ENCODE measurements around the gene GNG14. TPM values are rescaled to one million over a fixed set of nuclear protein-coding genes. Genes with fewer than 3 reads are reported as not detected.
"Not testable (repeated sequence)": the region's sequence is repeated elsewhere in the genome, so short reads cannot be mapped to it uniquely, and the experiment has no call there.

GNG14 gene
- total RNA-seq, 1 donor from 2014 or later, result not detected

DNA sequence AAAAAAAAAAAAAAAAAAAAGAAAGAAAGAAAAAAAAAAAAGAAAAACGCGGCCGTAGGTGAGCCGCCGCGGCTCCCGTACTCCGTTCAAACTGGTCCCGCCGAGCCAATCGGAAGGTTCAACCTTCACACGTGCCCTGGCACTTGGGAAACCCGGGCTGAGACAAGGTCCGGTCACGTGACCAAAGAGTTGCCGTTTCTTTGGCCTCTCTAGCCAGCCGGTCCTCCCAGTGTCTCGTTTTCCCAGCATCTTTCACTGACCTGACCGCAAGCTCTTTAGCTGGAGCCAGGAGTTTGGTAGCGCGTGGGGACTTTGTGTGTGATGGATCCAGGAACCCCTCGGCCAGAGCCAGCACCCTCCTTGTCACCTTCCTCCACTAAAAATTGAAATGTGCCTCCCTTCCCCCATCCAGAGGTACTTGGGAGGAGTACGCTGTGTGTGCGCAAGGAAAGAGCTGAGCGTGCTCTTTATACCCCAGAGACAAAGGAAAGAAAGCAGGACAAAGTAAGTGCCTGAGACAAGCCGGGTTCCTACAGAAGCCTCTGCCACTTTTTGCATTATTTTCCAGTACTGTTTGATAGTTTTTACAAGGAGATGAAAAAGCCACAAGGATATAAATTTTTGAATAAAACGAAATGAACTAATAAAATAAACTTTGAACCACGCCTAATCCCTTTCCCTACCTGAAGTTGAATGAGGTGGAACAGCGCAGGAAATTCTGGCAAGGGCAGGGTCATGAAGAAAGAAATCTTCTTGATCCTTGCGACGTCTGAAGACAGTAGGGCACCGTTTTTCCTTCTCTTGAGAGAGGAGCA is 35.0 kb downstream of the GNG14 start:
- peak overlapping the region; percentile 89 for H3K4me3 ChIP-seq (ENCODE audit: low read depth, low read length)
- TF ChIP-seq CTCF (IDR thresholded peaks at IDR 0.05; ENCODE audit: insufficient read depth, low read length, poor library complexity, severe bottlenecking), result no peak
- no peaks in the 10 kb centered on the region for H3K27me3 ChIP-seq (ENCODE audit: control insufficient read depth, insufficient read depth, low read length)
- peak; percentile 96 for DNase-seq (ENCODE audit: low read depth)
- H3K36me3 ChIP-seq (ENCODE audit: control insufficient read depth, insufficient read depth, low read length), result peaks cover 4% of the 10 kb centered on the region

GRCh38 chr19:12723381-12723640 is 35.5 kb downstream of the GNG14 start:
- TF ChIP-seq CTCF (IDR thresholded peaks at IDR 0.05; ENCODE audit: insufficient read depth, low read length, poor library complexity, severe bottlenecking), result no peak
- H3K27me3 ChIP-seq (ENCODE audit: control insufficient read depth, insufficient read depth, low read length), result no peaks in the 10 kb centered on the region
- H3K36me3 ChIP-seq (ENCODE audit: control insufficient read depth, insufficient read depth, low read length), result peaks cover 4% of the 10 kb centered on the region
- peak overlapping the region; percentile 40 for H3K4me3 ChIP-seq (ENCODE audit: low read depth, low read length)
- no peak for DNase-seq (ENCODE audit: low read depth)

GRCh38 chr19:12723641-12724426 is 36.0 kb downstream of the GNG14 start, which contains the start of gene TNPO2:
TSS of gene TNPO2 (minus strand) at chr19:12723932. CDS start at chr19:12720977, 2,955 bp downstream.
- no peak for TF ChIP-seq CTCF (IDR thresholded peaks at IDR 0.05; ENCODE audit: insufficient read depth, low read length, poor library complexity, severe bottlenecking)
- peak; percentile 21 for DNase-seq (ENCODE audit: low read depth)
- Histone ChIP-seq H3K27me3 (ENCODE audit: control insufficient read depth, insufficient read depth, low read length) (no peaks in the 10 kb centered on the region), H3K4me3 (ENCODE audit: low read depth, low read length) (peak within 1 kb of the TSS; percentile 40), H3K36me3 (ENCODE audit: control insufficient read depth, insufficient read depth, low read length) (peaks cover 4% of the 10 kb centered on the region)

DNA sequence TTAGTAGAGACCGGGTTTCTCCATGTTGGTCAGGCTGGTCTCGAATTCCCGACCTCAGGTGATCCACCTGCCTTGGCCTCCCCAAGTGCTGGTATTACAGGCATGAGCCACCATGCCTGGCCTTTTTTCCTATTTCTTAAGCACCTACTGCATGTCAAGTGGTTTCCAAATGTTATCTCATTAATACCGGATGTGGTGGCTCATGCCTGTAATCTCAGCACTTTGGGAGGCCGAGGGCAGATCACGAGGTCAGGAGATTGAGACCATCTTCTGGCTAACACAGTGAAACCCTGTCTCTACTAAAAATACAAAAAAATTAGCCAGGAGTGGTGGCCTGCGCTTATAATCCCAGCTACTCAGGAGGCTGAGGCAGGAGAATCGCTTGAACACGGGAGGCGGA is 37.8 kb downstream of the GNG14 start:
- not testable (repeated sequence) for H3K27me3 ChIP-seq (ENCODE audit: control insufficient read depth, insufficient read depth, low read length); H3K4me3 ChIP-seq (ENCODE audit: low read depth, low read length); H3K36me3 ChIP-seq (ENCODE audit: control insufficient read depth, insufficient read depth, low read length); DNase-seq (ENCODE audit: low read depth)

DNA sequence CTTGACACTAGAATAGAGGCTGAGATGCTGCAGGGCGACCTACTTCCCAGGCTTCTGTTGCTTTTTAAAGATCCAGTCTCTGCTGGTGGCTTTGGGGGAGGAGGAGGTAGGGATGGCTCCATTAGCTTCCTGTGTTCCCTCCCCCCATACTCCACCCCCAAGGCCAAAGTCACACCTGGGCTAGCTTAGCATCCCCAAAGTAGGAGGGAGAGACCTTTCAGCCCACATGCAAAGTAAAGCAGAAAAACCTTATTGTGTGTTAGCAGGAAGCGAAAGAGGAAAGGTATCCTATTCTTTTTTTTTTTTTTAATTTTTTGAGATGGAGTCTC is 39.2 kb downstream of the GNG14 start:
- H3K4me3 ChIP-seq (ENCODE audit: low read depth, low read length), result no peak overlapping the region
- DNase-seq (ENCODE audit: low read depth), result no peak
- TF ChIP-seq CTCF (IDR thresholded peaks at IDR 0.05; ENCODE audit: insufficient read depth, low read length, poor library complexity, severe bottlenecking), result no peak
- H3K27me3 ChIP-seq (ENCODE audit: control insufficient read depth, insufficient read depth, low read length), result no peaks in the 10 kb centered on the region
- H3K36me3 ChIP-seq (ENCODE audit: control insufficient read depth, insufficient read depth, low read length), result peaks cover 5% of the 10 kb centered on the region

DNA sequence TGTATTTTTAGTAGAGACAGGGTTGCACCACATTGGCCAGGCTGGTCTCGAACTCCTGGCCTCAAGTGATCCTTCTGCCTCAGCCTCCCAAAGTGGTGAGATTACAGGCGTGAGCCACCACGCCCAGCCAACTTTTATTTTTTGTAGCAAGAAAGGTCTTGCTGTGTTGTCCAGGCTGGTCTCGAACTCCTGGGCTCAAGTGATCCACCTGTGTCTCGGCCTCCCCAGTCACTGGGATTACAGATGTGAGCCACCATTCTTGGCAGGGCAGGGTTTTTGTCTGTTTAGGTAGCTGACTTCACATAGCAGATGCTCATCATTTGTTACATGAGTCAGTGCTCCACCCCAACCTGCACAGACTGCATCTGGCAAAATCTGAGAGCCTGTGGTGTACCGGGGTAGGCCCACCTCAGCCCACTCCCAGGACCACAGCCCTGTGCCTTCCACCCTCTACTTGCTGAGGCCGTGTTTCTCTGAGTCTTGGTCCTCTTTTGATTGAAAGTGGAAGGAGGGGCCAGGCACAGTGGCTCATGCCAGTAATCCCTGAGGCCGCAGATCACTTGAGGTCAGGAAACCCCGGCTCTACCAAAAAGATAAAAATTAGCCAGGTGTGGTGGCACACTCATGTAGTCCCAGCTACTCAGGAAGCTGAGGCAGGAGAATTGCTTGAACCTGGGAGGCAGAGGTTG is 40.1 kb downstream of the GNG14 start:
- no peaks in the 10 kb centered on the region for H3K27me3 ChIP-seq (ENCODE audit: control insufficient read depth, insufficient read depth, low read length)
- no peak overlapping the region for H3K4me3 ChIP-seq (ENCODE audit: low read depth, low read length)
- no peak for TF ChIP-seq CTCF (IDR thresholded peaks at IDR 0.05; ENCODE audit: insufficient read depth, low read length, poor library complexity, severe bottlenecking)
- no peak for DNase-seq (ENCODE audit: low read depth)
- peaks cover 5% of the 10 kb centered on the region for H3K36me3 ChIP-seq (ENCODE audit: control insufficient read depth, insufficient read depth, low read length)

Data from kidney epithelial cell (primary cell).